ENCODE results near the gene TMSB10.
"Not testable (repeated sequence)": the region's sequence is repeated elsewhere in the genome, so short reads cannot be mapped to it uniquely, and the experiment has no call there.

Gene TMSB10
- long read RNA-seq, donor 1, transcript TMSB10-201 (3 exons, 496 nt), result major isoform, 2,326 of 2,530 reads
- long read RNA-seq, donor 1, partial matches to known transcripts, result 137 of 2,530 reads
- long read RNA-seq, donor 1, other reads (novel, unspliced or antisense), result 67 of 2,530 reads
- long read RNA-seq, donor 2, transcript TMSB10-201 (3 exons, 496 nt), result major isoform, 2,003 of 2,216 reads
- long read RNA-seq, donor 2, partial matches to known transcripts, result 166 of 2,216 reads
- long read RNA-seq, donor 2, other reads (novel, unspliced or antisense), result 47 of 2,216 reads
- long read RNA-seq, donor 3, transcript TMSB10-201 (3 exons, 496 nt), result major isoform, 918 of 990 reads
- long read RNA-seq, donor 3, partial matches to known transcripts, result 57 of 990 reads
- long read RNA-seq, donor 3, other reads (novel, unspliced or antisense), result 15 of 990 reads
- long read RNA-seq, donor 4, transcript TMSB10-201 (3 exons, 496 nt), result major isoform, 1,625 of 1,749 reads
- long read RNA-seq, donor 4, partial matches to known transcripts, result 83 of 1,749 reads
- long read RNA-seq, donor 4, other reads (novel, unspliced or antisense), result 41 of 1,749 reads
- long read RNA-seq, donor 5, transcript TMSB10-201 (3 exons, 496 nt), result major isoform, 2,241 of 2,410 reads
- long read RNA-seq, donor 5, partial matches to known transcripts, result 116 of 2,410 reads
- long read RNA-seq, donor 5, other reads (novel, unspliced or antisense), result 53 of 2,410 reads
- long read RNA-seq, donor 6, transcript TMSB10-201 (3 exons, 496 nt), result major isoform, 1,820 of 2,005 reads
- long read RNA-seq, donor 6, partial matches to known transcripts, result 130 of 2,005 reads
- long read RNA-seq, donor 6, other reads (novel, unspliced or antisense), result 55 of 2,005 reads
- long read RNA-seq, donor 7, transcript TMSB10-201 (3 exons, 496 nt), result major isoform, 3,444 of 3,887 reads
- long read RNA-seq, donor 7, partial matches to known transcripts, result 288 of 3,887 reads
- long read RNA-seq, donor 7, other reads (novel, unspliced or antisense), result 155 of 3,887 reads
- long read RNA-seq, donor 8, transcript TMSB10-201 (3 exons, 496 nt), result major isoform, 1,759 of 1,932 reads
- long read RNA-seq, donor 8, partial matches to known transcripts, result 113 of 1,932 reads
- long read RNA-seq, donor 8, other reads (novel, unspliced or antisense), result 60 of 1,932 reads

- peak; percentile 91 for DNase-seq
These were observed at the start of gene TMSB10 for GRCh38 chr2:84905181-84906107. TMSB10 (plus strand) TSS chr2:84905656.

GRCh38 chr2:84855731-84856130 lies 49.7 kb upstream of the TMSB10 start:
- DNase-seq, result no peak

- DNase-seq, result no peak
These were observed 48.7 kb upstream of the TMSB10 start for GRCh38 chr2:84856787-84857186.

GRCh38 chr2:84857566-84857965 lies 47.9 kb upstream of the TMSB10 start:
- DNase-seq, result no peak

GRCh38 chr2:84858123-84858522 lies 47.3 kb upstream of the TMSB10 start:
- no peak for DNase-seq

- no peak for DNase-seq
These were observed 46.5 kb upstream of the TMSB10 start for GRCh38 chr2:84858937-84859336.

- DNase-seq, result no peak
These were observed 43.9 kb upstream of the TMSB10 start for GRCh38 chr2:84861539-84861938.

- no peak for DNase-seq
These were observed 43.5 kb upstream of the TMSB10 start for GRCh38 chr2:84862006-84862405.

- no peak for DNase-seq
These were observed 40.2 kb upstream of the TMSB10 start for GRCh38 chr2:84865181-84865783.

GRCh38 chr2:84866122-84866521 lies 39.3 kb upstream of the TMSB10 start:
- DNase-seq, result no peak

GRCh38 chr2:84868327-84868726 lies 37.1 kb upstream of the TMSB10 start:
- not testable (repeated sequence) for DNase-seq

GRCh38 chr2:84870306-84870705 lies 35.1 kb upstream of the TMSB10 start:
- no peak for DNase-seq

- not testable (repeated sequence) for DNase-seq
These were observed 32.8 kb upstream of the TMSB10 start for GRCh38 chr2:84872691-84873090.

GRCh38 chr2:84873350-84873749 lies 32.1 kb upstream of the TMSB10 start:
- DNase-seq, result no peak

GRCh38 chr2:84874381-84875212 lies 30.9 kb upstream of the TMSB10 start:
- no peak for DNase-seq

- DNase-seq, result no peak
These were observed 30.3 kb upstream of the TMSB10 start for GRCh38 chr2:84875213-84875560.

GRCh38 chr2:84875619-84876018 lies 29.8 kb upstream of the TMSB10 start:
- not testable (repeated sequence) for DNase-seq

- no peak for DNase-seq
These were observed 29.1 kb upstream of the TMSB10 start for GRCh38 chr2:84876369-84876768.

GRCh38 chr2:84878459-84878858 lies 27.0 kb upstream of the TMSB10 start:
- DNase-seq, result no peak

GRCh38 chr2:84878896-84879583 lies 26.4 kb upstream of the TMSB10 start:
- DNase-seq, result no peak
